HG03135 (cell line): ENCODE data around the gene CDKAL1.

ENCODE experiments used
- ATAC-seq: cut with Tn5 transposase; IDR thresholded peaks from one replicate; pipeline ENCODE4 v1.9.1; 2021; ENCODE audit warnings: mild to moderate bottlenecking, moderate library complexity; ENCODE audit not compliant: unreplicated experiment

CDKAL1 gene

GRCh38 chr6:20789162-20789561 lies 254.9 kb downstream of the CDKAL1 start:
- no peak for ATAC-seq

DNA sequence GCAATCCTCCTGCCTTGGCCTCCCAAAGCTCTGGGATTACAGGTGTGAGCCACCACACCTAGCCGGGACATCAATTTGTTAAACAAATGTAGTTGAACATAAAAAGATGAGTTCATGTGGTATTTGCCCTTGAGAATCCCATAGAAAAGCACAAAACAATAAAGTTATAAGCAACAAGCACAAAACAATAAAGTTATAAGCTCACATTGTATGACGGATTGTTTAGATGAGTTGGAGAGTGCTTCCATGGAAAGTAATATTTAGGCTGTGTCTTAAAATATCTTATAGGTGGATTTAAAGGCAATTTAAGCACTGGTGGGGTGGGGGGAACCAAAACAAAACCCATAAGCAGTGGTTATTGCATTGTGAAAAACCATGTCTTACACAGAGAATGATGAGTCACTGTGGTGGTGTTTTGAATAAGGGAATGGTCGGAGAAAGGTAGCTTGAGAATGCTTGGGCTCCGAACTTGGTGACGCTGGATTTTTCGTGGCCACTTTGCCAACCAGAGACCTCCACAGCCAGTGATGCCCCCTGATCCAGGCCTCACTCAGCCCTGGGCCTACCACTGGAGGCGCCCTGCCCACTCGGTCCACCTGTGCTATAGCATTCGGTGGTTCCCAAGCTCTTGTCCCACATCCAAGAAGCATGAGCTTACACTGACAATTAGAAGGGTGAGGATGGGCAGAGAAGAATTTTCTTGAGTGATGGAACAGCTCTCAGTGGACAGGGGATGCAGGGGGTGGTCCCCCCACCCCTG lies 256.0 kb downstream of the CDKAL1 start:
- no peak for ATAC-seq

- ATAC-seq: no peak
Measured at GRCh38 chr6:20791074-20791473, 256.8 kb downstream of the CDKAL1 start.

- no peak for ATAC-seq
Measured at GRCh38 chr6:20791944-20792343, 257.7 kb downstream of the CDKAL1 start.

- ATAC-seq: no peak
Measured at GRCh38 chr6:20793174-20793573, 258.9 kb downstream of the CDKAL1 start.

DNA sequence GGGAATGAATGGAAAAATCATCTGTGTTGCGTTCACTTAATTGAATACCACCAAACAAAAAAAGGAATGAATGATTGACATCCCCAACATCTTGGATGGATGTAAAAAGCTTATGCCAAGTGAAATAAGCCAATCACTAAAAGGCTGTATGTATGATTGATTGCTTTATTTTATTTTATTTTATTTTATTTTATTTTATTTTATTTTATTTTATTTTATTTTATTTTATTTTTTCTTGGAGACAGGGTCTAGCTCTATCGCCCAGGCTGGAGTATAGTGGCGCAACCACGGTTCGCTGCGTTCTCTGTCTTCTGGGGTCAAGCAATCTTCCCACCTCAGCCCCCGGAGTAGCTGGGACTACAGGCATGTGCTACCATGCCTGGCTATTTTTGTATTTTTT lies 263.3 kb downstream of the CDKAL1 start:
- ATAC-seq: no peak

- ATAC-seq: no peak
Measured at GRCh38 chr6:20800229-20800628, 266.0 kb downstream of the CDKAL1 start.

DNA sequence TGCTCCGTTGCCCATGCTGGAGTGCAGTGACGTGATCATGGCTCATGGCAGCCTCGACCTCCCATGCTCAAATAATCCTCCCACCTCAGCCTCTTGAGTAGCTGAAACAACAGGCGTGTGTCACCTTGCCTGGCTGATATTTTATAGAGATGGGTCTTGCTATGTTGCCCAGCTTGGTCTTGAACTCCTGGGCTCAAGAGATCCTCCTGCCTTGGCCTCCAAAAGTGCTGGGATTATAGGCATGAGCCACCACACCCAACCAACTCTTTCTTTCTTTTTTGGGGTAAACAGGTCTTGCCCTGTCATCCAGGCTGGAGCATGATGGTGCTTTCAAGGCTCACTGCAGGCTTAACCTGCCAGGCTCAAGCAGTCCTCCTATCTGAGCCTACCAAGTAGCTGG lies 266.4 kb downstream of the CDKAL1 start:
- no peak for ATAC-seq

- ATAC-seq: no peak
Measured at GRCh38 chr6:20801595-20801994, 267.3 kb downstream of the CDKAL1 start.

DNA sequence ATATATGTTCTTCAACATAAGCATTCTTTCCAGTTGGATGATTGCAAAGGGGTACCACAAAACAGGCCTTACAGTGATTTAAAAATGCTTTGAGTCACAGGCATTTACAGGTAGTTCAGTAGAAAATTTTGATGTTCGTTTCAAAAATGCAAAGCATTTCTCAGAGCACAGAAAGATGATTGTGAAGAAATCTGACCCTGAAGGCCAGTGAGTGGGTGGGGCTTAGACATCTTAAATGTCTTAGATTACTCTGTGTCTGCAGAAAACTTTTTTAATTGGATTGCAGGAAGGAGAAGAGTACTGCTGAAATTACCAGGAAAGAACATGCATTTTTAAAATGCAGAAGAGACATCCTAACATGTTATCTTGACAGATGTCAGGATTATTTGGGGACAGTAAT lies 268.3 kb downstream of the CDKAL1 start:
- ATAC-seq: no peak

- no peak for ATAC-seq
Measured at GRCh38 chr6:20805021-20805420, 270.8 kb downstream of the CDKAL1 start.

- no peak for ATAC-seq
Measured at GRCh38 chr6:20806669-20807068, 272.4 kb downstream of the CDKAL1 start.

DNA sequence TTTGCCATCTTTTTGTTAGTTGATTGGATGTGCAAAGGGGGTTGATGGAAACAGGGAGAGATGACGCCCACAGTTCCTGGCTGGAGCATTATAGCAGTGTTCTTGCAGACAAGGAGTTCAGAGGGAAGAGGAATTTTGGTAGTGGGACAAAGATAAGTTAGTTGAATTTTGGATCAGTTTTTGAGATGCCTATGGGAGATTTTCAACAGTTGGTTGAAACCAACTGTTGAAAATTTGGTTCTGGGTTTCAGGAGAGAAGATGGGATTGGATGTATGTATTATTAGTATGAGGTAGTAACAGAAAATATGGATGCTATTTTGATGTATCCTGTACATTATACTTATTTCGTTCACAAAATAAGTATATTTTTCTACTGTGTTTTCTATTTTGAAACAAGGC lies 274.2 kb downstream of the CDKAL1 start:
- no peak for ATAC-seq

DNA sequence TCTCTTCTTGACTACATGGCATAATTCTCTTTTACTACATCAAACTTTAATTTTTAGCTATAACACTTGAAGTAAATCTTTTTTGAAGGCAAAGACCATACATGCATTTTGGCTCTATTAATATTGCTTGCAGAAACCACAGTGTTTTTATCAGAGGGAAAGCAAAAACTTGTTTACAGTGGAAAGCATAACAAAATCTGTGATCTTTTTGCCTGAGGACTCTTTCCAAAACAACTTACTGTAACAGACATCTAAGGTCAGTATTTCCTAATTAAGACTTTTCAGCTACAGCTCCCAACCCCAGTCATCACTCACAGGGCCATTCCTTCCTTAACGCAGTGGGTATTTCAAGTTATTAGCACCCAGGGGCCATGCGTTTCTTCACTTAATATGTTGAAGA lies 274.7 kb downstream of the CDKAL1 start:
- no peak for ATAC-seq

DNA sequence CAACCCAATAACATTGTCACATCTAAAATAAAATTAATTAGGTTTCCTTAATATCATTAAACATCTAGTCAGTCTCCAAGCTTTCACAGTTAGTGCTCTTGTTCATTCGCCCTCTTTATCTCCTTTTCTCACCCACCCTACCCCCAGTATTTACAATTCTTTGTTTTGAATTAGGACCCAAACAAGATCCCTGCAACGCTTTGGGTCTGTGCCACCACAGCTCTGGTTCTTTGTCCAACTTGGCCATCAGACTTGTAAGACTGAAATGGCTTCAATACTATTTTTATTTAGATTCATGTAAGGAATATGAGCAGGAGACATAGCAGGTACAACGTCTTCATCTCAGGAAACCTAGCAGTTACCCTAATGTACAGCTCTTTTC lies 276.5 kb downstream of the CDKAL1 start:
- ATAC-seq: no peak

- no peak for ATAC-seq
Measured at GRCh38 chr6:20811109-20811761, 277.0 kb downstream of the CDKAL1 start.

GRCh38 chr6:20812776-20813175 lies 278.5 kb downstream of the CDKAL1 start:
- no peak for ATAC-seq

GRCh38 chr6:20814494-20814893 lies 280.2 kb downstream of the CDKAL1 start:
- no peak for ATAC-seq

DNA sequence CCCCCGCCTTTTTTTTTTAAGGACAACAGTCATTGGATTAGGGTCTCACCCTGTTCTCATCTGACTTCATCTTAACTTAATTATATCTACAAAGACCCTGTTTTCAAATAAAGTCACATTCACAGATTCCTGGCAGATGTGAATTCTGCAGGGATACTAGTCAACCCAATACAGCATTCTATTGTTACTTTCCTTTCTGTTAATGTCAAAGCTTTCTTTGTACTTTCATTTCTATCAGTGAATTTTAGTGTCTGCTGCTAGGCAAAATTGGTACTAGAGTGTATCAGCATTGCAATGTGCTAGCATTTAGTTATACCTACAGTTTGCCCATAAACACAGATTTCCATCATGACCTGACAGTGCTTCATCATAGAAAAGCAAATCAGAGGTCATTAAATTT lies 281.9 kb downstream of the CDKAL1 start:
- ATAC-seq: no peak

DNA sequence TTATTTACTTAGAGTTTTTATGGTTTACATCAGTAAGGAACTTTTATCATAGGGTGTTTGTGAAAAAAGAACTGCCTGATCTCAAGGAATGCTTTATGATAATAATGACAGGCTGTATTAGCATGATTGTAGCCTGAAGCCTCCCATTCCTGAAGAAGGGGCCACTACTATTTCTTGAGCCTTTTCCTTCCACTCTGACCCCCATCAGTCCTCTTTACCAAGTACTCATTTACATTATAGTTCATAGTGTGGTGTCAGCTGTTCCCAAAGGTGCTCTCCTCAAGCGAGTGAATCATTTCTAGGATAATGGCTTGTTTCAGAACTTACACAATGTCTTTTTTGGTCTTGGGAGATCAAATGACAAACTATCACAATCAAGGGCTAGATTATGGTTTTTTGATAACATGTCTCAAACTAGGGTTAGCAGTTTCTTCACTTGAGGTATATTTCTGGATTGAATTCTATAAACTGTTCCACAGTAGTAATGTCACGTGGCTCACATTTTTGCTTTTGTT lies 283.6 kb downstream of the CDKAL1 start:
- no peak for ATAC-seq

- ATAC-seq: no peak
Measured at GRCh38 chr6:20819774-20820400, 285.6 kb downstream of the CDKAL1 start.

DNA sequence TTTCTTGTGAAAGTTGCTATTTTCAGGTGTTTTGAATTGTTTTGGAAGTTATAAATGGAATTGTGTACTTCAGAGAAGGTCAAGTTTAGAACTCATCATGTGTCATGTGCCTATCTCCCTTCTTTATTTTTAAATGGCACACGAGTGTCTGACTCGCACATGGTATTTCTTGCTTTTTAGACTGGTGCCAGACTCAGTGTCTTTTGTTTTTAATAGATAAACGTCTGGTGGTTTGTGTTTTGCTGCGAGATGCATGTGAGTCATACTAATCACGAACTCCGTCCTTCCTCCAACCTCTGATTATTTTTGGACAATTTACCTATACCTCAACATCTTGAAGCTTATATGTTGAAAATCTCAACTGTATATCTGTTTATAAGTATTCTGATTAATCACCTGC lies 292.1 kb downstream of the CDKAL1 start:
- no peak for ATAC-seq
